Thymus (tissue), 11 donors: ENCODE data around the gene OR6Q1. TPM values are rescaled to one million over a fixed set of nuclear protein-coding genes. Genes with fewer than 3 reads are reported as not detected.
A peak's percentile ranks its signal among the peaks of the same experiment; 100 is the strongest.

ENCODE experiments used
- DNase-seq, 9 donors: peaks; one replicate each; pipeline ENCODE4 v3.0.0-alpha.2; 2013; ENCODE audit warnings: low spot score in 9 of 9, low read depth in 6 of 9, missing footprints in 1 of 9
- H3K27ac ChIP-seq, 2 donors: one replicate each; pipeline ENCODE4 v1.5.1; 2013; ENCODE audit warnings: control low read depth in 1 of 2, low read depth in 1 of 2, low read length in 1 of 2, mild to moderate bottlenecking in 1 of 2, moderate library complexity in 1 of 2
- H3K27me3 ChIP-seq, 2 donors: one replicate each; pipeline ENCODE4 v1.5.1; 2013; ENCODE audit warnings: low read length in 1 of 2; ENCODE audit not compliant: control insufficient read depth in 2 of 2, insufficient read depth in 1 of 2
- H3K36me3 ChIP-seq, 2 donors: one replicate each; pipeline ENCODE4 v1.5.1; 2013; ENCODE audit warnings: low read length in 1 of 2, mild to moderate bottlenecking in 1 of 2, moderate library complexity in 1 of 2; ENCODE audit not compliant: control insufficient read depth in 2 of 2, insufficient read depth in 2 of 2
- H3K4me1 ChIP-seq, 2 donors: one replicate each; pipeline ENCODE4 v1.5.1; 2013; ENCODE audit warnings: low read length in 2 of 2; ENCODE audit not compliant: control insufficient read depth in 2 of 2, insufficient read depth in 2 of 2
- H3K4me3 ChIP-seq, 2 donors: one replicate each; pipeline ENCODE4 v1.5.1; 2013; ENCODE audit warnings: low read length in 2 of 2, control low read depth in 1 of 2, mild to moderate bottlenecking in 1 of 2
- H3K9me3 ChIP-seq, 2 donors: one replicate each; pipeline ENCODE4 v1.5.1; 2013; ENCODE audit warnings: low read length in 1 of 2, mild to moderate bottlenecking in 1 of 2; ENCODE audit not compliant: control insufficient read depth in 2 of 2, insufficient read depth in 1 of 2
- WGBS: extraction: QIAGEN DNeasy Blood & Tissue Kit; methylation state at CpG from one replicate; pipeline ENCODE4 v1.1.7; 2013; 5-methylcytosine and 5-hydroxymethylcytosine counted together
- polyA plus RNA-seq: library from polyadenylated mRNA; stranded (reverse); fragments of 200-250 nt; gene quantifications from one replicate; pipeline ENCODE4 v1.2.3, GENCODE V29; 2013
- total RNA-seq: library from RNA; stranded (reverse); fragments of 120-200 nt; gene quantifications from one replicate; pipeline ENCODE4 v1.2.4, GENCODE V29; 2013
- donor health status: healthy.

Gene OR6Q1
- total and polyA plus RNA-seq, 2 donors: not detected

DNA sequence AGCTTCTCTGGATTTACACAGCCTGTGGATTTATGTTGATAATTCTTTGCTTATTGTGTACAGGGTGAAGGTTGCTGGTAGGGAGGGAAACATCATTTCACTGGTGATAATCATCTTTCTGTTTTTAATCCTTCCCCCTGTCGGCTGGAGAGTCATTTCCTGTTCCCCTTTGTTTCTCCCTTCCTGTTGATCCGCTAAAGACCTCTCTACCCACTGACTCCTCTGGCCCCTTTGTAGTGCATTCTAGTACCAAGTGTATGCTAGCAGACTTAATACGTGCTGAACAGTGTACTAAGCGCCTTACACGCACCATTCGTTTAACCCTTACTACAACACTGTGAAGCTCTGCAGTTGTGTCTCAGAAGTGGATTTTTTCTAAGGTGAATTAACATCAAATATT is 26.1 kb upstream of the OR6Q1 start:
- Histone ChIP-seq H3K36me3 (no peaks in the 10 kb centered on the region), H3K27me3 (no peaks in the 10 kb centered on the region), H3K27ac (no peak overlapping the region), H3K4me3 (no peak overlapping the region), H3K4me1 (no peaks in the 10 kb centered on the region), H3K9me3 (no peaks in the 10 kb centered on the region)
- DNase-seq: no peak
- 48% methylated on average over 6 of the region's 6 CpGs for WGBS

DNA sequence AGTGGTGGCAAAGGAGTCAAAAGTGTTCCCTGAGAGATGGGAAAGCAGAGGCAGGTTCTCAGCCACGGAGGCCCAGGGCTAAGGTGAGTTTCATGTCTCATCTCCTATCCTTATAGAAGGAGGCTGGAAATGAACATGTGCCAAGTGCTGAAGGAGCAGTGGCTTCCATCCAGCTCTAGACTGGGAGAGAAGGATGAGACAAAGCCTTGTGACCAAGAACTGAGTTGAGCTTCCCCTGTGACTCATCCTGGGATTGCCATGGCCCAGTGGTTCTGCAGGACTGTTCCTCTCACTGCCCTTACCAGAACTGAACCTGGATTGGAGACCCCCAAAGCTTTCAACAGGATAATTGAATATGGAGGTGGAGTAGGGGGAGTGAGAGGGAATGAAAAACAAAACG is 23.8 kb upstream of the OR6Q1 start:
- Histone ChIP-seq H3K27me3 (no peaks in the 10 kb centered on the region), H3K4me1 (no peaks in the 10 kb centered on the region), H3K4me3 (no peak overlapping the region), H3K36me3 (no peaks in the 10 kb centered on the region), H3K27ac (no peak overlapping the region), H3K9me3 (no peaks in the 10 kb centered on the region)
- 93% methylated on average over 2 of the region's 2 CpGs for WGBS
- no peak for DNase-seq

DNA sequence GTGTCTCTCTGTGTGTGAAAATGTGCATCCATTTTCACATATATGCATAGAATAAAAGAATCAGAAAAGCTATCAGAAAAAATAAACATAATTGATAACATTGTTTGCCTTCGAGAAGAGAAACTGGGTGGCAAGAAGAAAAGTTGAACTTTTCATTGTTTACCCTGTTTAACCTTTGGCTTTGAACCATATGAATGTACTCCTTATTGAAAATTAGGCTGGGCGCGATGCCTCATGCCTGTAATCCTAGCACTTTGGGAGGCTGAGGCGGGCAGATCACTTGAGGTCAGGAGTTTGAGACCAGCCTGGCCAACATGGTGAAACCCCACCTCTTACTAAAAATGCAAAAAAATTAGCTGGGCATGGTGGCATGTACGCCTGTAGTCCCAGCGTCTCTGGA is 19.0 kb upstream of the OR6Q1 start:
- no peaks in the 10 kb centered on the region for H3K36me3 ChIP-seq
- H3K9me3 ChIP-seq: no peaks in the 10 kb centered on the region
- H3K27me3 ChIP-seq: no peaks in the 10 kb centered on the region
- no peak overlapping the region for H3K4me3 ChIP-seq
- H3K4me1 ChIP-seq: no peaks in the 10 kb centered on the region
- no peak overlapping the region for H3K27ac ChIP-seq
- WGBS: 77% methylated on average over 6 of the region's 6 CpGs
- no peak for DNase-seq

DNA sequence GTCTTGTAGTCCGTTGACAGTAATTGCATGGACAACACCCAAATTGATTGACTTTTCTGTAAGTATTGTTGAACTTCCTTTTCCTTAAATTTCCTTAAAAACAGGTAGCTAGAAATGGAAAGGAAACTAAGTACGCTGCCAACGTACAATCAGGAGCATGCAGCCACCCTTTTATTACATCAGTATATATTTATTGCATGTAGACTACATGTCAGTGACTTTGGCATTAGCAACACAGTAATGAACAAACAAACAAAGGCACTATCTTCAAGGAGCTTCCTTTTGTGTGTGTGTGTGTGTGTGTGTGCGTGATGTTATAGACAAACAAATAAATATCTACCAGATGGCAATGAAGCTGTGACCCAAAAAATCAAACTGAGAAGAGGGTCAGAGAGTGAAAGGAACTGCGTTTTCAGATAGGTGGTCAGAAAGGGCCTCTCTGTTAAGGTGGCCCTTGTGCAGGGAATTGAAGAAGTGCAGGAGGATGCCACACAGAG is 7.3 kb upstream of the OR6Q1 start, which contains the start of gene OR9Q1:
OR9Q1 (plus strand) TSS at position 447 of the 497 bp plus-strand sequence. CDS start 155,564 bp downstream, outside the sequence.
- no peak for DNase-seq
- Histone ChIP-seq H3K27me3 (no peaks in the 10 kb centered on the region), H3K9me3 (no peaks in the 10 kb centered on the region), H3K27ac (peak within 1 kb of the TSS in 1 of 2 donors; percentile 34), H3K36me3 (no peaks in the 10 kb centered on the region), H3K4me3 (no peak within 1 kb of the TSS), H3K4me1 (no peaks in the 10 kb centered on the region)
- 58% methylated on average over 5 of the region's 5 CpGs for WGBS

DNA sequence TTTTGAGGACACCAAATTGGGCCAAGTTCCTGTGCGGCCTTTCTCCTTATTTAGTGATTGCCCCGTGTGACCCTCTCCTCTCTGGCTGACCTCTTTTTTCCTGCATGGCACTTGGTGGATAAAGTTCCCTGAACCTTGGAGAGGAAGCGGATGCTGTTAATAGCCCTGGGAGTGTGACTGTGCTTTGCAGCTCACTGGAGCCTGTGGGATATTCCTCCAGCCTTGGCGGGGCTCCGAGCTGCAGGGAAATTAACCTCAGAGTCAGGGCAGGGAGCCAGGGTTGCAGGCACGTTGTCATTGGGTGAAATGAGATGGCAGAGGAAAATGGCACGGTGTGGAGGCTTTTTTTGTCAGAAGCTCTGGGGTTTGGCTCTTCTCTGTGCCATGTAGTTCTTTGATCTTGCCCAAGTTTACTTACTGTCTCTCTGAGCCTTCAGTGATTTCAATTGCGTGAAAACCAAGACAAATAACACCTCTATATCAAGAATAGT is 6.1 kb upstream of the OR6Q1 start:
- no peak for DNase-seq
- WGBS: 46% methylated on average over 8 of the region's 8 CpGs
- Histone ChIP-seq H3K9me3 (no peaks in the 10 kb centered on the region), H3K4me1 (no peaks in the 10 kb centered on the region), H3K36me3 (no peaks in the 10 kb centered on the region), H3K4me3 (no peak overlapping the region), H3K27me3 (no peaks in the 10 kb centered on the region), H3K27ac (no peak overlapping the region)

DNA sequence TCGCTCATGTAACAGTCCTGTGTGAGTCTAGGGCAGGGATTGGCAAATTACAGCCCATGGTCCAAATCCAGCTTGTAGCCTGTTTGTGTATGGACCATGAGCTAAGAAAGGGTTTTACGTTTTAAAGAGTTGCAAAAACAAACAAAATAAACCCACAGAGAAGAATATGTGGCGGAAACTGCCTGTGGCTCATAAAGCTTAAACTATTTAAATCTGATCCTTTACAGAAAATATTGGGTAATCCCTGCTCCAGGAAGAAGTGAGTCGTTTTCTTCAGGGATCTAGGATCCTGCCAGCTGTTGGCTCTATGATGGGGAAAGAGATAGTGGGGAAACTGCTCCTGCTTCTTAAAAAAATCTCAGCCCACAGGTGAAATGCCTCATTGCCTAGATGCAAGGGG is 3.4 kb upstream of the OR6Q1 start:
- no peak for DNase-seq
- Histone ChIP-seq H3K27ac (no peak overlapping the region), H3K4me3 (no peak overlapping the region), H3K4me1 (no peaks in the 10 kb centered on the region), H3K9me3 (peaks cover 0 to 6% of the 10 kb centered on the region in 2 donors), H3K27me3 (no peaks in the 10 kb centered on the region), H3K36me3 (no peaks in the 10 kb centered on the region)
- WGBS: 74% methylated on average over 4 of the region's 4 CpGs

DNA sequence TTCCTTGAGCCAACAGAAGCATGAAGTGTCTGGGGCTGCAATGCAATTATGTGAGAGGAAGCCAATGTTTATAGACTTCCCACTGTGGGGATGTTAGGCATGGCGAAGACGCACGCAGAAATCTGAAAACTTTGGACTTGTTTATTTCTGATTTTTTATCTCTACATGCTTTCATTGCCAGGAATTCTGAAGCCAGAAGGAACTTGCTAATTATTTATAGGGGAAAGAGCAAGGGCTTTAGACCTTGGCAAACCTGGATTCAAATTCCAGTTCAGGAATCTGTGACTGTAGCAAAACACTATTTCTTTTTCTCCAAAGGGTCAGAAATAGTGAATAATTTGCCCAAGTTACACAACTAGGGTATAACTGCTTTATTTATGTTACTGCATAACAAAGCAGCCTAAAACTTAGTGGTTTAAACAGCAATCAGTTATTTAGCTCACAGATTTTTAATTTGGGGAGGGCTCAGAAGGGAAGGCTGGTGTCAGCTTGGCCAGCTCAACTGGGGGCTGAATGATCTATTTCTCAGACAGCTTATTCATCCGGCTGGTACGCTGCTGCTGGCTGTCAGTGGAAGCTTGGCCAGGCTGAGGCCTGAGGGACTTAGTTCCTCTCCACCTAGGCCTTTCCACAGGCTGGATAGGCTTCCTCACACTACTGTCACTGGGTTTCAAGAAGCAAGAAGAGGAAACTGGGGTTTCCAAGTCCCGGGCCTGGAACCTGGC is 1.9 kb upstream of the OR6Q1 start:
- Histone ChIP-seq H3K9me3 (peaks cover 0 to 6% of the 10 kb centered on the region in 2 donors), H3K4me3 (no peak overlapping the region), H3K27ac (no peak overlapping the region), H3K36me3 (no peaks in the 10 kb centered on the region), H3K4me1 (no peaks in the 10 kb centered on the region), H3K27me3 (no peaks in the 10 kb centered on the region)
- WGBS: 50% methylated on average over 6 of the region's 6 CpGs
- peak in 1 of 9 donors; percentile 1 for DNase-seq

DNA sequence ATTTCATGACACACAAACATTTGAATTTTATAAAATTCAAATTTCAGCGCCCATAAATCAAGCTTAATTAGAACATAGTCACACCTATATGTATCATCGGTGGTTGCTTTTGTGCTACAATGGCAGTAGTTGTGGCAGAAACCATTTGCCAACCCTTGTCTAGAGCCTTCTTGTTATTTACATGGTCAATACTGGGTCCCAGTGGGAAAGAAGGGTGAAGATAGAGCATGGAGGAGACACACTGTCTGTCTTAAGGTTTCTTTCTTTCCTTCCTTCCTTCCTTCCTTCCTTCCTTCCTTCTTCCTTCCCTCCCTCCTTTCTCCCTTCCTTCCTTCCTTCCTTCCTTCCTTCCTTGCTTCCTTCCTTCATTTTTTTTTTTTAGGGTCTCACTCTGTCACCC is 3.7 kb downstream of the OR6Q1 start:
- WGBS: 90% methylated on average over 2 of the region's 2 CpGs
- no peak for DNase-seq
- no peak overlapping the region for H3K4me3 ChIP-seq
- no peak overlapping the region for H3K27ac ChIP-seq
- no peaks in the 10 kb centered on the region for H3K27me3 ChIP-seq
- no peaks in the 10 kb centered on the region for H3K4me1 ChIP-seq
- no peaks in the 10 kb centered on the region for H3K36me3 ChIP-seq
- peaks cover 0 to 6% of the 10 kb centered on the region in 2 donors for H3K9me3 ChIP-seq

DNA sequence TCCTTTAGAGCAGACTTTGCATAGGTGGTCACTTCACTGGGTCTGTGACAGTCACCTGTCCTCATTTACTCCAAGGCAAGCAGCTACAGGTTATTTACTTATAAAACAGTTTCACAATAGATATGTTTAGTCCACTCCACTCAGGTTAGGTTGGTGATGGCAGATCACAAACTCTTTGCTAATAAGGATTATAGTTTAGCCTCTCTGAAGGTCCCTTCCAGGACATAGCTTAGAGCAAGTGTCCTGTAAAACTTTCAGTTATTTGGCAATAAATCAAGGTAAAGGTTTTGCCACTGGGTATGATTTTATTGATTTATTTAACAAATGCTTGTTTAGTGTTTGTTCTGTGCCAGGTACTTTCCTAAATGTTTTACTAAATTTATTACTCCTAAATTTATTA is 8.8 kb downstream of the OR6Q1 start:
- Histone ChIP-seq H3K4me3 (no peak overlapping the region), H3K4me1 (no peaks in the 10 kb centered on the region), H3K27me3 (no peaks in the 10 kb centered on the region), H3K9me3 (no peaks in the 10 kb centered on the region), H3K27ac (no peak overlapping the region), H3K36me3 (no peaks in the 10 kb centered on the region)
- no peak for DNase-seq
